IPS DF 4.7 (cell line): ENCODE measurements around the gene UCN2.
"Not testable (repeated sequence)": the region's sequence is repeated elsewhere in the genome, so short reads cannot be mapped to it uniquely, and the experiment has no call there.

Experiments
- DNase-seq: peaks from one replicate; pipeline ENCODE4 v3.0.0-alpha.2; 2013; ENCODE audit warnings: low spot score; ENCODE audit errors: extremely low read depth

UCN2 gene

DNA sequence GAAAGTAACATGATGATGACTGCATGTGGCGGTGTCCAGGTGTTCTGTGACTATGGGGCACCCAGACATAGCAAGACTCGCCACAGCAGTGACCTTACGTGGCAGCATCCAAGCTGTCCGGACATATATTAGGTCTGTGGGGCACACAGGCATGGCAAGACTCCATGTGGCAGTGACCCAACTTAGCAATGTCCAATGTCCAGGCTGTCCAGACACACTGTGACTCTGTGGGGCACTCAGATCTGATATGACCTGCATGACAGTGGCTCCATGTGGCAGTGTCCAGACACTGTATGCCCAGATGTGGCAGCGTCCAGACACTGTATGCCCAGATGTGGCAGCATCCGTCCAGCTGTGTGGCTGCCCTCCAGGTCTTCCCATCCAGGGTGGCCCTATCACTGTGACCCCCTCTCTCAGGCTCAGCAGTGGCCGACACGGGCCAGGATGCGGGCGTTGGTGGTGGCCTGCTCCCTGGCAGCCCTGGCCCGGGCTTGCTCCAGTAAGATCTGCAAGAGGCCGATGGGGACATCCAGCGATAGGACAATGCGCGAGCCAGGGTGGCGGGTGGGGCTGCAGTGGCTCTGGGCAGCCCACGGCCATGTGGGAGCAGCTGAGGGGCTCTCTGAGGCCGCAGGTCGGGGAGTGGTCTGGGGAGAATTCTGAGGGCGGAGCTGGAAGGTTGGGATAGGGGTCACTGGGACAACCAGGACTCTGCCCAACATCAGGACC is 1.1 kb downstream of the UCN2 start:
- no peak for DNase-seq

DNA sequence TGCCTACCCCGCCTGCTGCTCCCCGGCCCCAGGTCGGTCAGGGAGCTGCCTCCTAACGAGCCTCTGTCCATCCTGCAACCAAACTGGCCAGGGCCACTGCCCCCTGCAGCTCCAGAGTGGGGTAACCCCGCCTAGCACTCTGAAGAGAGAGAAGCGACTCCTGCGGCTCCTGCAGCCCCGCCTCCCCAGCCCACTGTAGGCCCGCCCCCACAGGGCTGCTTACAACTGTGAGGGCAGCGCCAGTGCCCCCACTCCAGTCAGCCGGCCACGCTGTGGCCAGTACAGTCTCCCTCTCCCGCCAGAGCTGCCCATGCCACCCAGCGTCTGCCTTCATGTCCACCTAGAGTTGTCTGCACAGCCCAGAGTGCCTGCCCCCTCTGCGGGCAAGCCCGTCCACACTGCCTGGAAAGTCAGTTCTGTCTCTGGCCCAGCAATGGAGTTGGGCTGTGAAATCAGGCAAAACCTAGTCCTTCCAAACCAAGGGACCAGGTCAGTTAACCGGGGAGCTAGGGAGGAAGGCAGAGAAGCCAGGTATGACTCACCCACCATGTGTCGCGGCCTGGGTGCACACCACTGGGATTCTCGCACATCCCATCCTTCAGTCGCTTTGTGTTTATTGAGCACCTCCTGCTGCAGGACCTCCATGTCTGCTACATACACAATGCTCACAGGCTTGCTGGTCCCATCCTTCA is 2.4 kb downstream of the UCN2 start:
- DNase-seq, result no peak

DNA sequence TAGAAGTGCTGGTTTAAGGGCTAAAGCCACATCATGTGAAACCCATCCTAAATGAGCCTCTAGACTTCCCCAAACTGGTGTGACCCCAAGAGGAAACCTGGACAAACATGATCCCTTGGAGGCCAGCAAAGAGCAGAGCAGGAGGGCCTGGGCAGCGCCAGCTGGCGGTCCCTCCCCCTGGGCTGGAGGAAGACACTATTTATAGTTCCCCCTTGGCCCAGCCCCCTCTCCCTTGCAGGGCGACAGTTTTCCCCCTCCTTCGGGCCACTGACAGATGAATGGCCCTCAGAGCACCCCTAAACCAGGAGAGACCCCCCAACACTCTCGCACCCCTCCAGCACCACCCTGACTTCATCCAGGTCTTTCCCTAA is 2.9 kb downstream of the UCN2 start:
- no peak for DNase-seq

DNA sequence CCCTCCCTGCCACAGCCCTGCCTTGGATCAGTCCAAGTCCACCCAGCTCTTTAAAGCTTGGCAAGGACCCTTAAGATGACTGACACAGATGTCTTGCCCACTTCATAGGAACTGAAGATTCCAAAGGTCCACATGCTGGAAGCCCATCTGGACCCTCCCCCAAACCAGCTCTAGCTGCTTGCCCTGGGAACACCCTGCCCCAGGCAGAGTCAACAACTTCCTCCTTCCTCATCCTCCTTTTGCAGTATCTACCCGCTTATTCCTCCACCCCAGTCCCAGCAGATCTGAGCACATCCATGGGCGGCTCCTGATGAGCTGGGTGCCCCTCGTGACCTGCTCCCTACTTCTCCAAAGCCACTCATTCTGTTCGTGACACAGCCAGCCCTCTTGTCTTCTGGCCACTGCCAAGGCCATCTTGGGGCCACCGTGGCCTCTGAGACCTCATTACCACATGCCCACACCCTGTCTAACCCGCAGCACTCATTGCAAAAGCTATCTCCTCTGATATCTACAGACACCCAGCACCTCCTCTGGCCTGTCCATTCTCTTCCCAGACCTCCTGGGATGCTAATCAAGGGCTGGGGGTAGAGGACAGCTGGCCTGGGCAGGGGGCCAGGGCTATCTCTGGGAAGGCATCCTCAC is 5.0 kb downstream of the UCN2 start:
- no peak for DNase-seq

DNA sequence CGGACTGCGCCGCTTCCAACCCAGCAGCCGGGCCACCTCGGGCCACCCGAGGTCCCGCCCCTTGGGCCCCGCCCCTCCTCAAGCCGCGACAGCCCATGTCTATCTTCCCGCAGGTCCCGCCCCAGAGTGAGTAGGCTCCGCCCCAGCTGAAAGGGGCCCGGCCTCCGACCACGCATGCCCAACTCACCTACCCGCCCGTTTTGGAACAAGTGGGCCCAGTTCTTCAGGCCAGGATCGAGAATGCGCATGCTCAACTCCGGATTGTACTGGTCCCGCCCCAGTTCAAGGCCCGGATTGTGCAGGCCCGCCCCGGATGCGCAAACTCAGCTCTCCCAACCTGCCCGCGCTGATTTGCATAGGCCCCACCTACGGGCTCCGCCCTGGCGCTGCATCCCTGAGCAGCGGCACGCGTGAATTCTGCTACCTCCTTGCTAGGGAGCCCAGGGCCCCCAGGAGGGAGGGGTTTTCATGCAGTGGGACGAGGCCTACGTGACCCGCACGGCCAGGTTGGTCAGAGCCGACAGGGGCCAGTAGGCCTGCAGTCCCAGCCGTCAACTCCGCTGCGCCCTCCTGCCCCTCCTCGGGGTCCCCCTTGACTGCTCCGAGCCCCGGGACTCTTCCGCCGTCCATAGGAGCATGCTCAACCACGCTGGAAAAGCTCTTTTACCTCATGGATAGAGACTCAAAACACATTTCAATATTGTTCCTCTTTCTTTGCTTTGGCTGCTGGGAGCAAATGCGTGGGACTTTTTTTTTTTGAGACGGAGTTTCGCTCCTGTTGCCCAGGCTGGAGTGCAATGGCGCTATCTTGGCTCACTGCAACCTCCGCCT is 6.6 kb downstream of the UCN2 start, which contains the start of gene PFKFB4:
Gene PFKFB4, minus strand, starts transcription at position 8 of the 831 bp plus-strand sequence. CDS start 26 bp downstream, outside the sequence.
- peak; percentile 96 for DNase-seq

DNA sequence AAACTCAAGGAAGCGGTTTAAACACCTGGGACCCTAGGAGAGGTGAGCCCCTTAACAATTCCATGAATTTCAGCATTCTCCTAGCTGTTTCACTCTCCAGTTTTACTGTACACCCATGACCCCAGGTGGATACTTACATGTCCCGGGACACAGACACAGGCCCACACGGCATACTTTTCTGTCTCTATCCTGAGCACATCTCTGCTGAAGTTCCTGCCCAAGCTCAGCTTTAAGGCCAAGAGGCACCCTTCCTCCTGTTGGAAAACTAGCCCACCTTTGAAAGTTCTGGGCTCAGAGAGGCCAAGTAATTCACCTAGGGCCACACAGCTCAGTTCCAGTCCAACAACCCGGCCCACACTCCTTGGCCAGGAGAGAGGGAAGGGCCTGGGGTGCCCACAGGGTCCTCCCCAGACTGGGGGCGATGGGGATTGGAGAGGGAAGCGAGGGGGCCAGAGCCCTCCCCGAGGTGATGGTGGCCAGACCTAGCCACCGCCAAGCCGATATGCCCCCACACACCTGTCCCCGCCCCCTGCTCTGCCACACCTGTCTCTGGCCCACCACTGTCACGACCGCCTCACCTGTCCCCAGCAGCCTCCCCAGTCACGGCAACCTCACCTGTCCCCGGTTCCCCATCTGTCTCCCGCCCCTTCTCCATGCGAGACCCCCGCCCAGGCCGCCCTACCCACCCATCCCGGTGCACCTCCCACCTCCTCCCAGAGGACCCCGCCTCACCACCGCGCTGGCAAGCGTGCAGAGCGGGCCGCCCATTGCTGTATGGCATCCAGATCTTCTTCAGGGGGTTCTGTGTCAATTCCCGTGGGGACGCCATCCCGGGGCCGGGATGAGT is 7.4 kb downstream of the UCN2 start:
- DNase-seq, result no peak

DNA sequence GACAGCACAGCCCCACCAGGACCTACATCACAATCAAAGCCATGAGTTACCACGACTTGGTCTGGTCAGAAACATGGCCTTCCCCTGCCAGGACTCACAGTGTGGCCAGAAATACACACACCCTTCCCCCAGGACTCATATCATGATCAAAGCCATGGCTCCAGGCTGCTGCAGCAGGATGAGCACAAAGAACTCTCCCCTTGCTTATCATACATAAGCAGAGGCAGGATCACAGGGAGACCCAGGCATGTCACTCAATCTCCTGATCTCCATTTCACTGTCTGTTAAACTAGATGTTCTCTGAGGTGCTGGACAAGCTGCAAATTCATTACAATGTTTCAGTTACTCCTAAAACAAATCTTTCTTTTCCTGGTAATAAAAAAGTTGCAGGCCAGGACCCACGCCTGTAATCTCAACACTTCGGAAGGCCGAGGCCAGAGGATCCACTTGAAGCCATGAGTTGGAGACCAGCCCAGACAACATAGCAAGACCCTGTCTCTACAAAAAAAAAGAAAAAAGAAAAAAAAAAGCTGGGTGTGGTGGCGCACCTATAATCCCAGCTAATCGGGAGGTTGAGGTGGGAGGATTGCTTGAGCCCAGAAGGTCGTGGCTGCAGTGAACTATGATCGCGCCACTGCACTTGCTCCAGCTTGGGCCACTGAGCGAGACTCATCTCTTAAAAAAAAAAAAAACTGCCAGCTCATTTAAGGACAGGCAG is 8.2 kb downstream of the UCN2 start:
- no peak for DNase-seq

DNA sequence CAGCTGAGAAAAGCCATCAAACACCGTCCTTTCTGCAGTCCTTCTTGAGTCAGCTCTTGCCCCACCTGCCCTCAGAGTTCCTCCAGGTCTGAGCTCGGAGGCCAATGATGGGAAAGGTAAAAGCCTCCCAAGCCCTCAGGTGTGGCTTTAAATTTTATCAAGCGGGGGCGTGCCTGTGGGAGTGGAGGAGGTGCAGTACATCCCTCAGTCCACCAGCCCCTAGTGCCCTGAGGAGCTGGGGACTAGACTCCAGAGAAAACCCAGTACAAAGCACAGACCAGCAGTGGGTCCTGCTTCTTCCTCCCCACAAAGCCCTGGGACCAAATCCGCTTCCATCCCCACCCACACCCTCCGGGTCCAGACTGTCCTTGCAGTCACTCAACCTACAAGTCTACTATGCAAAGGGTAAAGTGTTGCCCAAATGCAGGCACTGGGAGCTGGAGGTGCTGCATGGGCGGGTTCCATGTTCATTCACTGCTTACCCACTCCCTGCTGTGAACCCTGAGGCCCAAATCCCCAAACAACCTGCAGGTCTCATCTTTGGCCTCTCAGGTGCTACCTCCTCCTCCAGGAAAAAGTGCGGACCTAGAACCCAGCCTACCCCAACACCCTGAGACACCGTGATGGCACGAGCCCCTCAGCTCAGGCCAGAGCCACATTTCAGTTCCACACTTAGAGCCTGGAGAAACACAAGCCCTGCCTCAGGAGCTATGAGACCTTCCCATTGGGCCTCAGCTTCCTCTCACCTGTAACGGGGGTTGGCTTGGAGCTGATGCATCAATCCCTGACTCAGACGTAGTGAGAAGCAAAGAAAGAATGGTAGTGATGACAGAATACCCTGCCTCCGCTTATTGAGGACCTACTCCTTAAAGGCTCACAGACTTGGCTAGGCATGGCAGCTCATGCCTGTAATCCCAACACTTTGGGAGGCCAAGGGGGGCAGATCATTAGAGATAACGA is 9.4 kb downstream of the UCN2 start:
- no peak for DNase-seq

DNA sequence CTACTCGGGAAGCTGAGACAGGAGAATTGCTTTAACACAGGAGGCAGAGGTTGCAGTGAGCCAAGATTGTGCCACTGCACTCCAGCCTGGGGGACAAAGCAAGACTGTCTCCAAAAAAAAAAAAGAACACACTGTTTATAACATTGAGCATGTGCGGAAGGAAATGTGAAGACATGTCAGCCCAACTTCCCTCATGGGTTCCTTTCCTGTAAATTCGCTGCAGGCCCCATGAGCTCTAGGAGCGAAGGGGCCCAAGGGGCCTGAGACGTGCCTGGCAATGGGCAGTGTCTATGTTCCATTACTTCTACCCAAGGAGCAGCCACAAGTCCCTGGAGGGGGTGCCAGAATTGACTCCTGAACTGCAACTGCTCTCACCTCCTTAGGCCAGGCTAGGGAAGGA is 10.2 kb downstream of the UCN2 start:
- no peak for DNase-seq

DNA sequence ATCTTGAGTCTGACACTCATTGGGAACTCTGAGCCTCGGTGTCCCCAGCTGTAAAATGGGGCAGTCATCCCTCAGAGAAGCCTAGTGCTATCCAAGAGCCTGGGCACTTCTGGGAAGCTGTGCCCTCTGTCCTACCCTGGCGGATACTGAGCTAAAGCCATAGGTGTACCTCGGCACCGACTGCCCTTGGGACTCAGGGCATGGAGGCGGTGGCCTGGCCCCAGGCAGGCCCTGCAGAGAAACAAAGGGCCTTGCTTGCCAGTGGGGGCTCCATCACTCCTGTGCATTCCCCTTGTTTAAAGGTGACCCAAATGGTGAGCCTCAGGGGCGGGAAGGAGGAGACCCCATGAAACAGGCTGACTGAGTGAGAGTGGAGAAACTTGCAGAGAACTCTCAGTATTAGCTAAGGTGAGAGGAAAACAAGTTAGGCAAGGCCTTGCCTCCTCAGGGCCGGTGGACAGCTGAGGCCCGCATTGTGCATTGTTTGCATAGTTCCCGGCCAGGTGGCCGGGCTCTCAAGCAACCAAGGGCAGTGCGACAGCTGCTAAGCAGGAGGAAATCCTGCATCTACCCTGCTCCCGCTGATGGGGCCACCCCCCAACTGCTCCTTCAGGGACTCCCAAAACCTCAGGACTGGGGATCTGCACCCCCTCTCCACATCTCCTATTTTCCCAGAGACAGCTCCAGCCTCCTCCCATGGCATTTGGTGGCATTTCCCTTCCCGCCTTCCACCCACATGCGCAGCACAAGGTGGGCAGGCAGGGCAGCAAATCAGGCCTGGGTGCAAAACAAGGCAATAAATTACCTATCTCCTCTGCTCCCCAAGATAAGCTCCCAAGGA is 11.2 kb downstream of the UCN2 start:
- no peak for DNase-seq

DNA sequence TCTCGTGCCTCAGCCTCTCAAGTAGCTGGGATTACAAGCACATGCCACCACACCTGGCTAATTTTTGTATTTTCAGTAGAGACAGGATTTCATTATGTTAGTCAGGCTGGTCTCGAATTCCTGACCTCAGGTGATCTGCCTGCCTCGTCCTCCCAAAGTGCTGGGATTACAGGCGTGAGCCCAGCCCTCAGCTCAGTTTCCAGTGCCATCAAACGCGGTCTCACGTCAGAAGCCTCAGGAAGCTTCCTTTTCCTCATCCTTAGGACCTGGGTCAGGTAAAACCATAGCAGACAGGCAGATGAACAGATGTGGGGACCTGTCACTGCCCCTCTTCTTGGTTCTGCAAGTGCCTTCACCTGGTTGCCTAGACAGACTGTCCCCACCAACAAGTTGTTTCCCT is 11.9 kb downstream of the UCN2 start:
- not testable (repeated sequence) for DNase-seq

DNA sequence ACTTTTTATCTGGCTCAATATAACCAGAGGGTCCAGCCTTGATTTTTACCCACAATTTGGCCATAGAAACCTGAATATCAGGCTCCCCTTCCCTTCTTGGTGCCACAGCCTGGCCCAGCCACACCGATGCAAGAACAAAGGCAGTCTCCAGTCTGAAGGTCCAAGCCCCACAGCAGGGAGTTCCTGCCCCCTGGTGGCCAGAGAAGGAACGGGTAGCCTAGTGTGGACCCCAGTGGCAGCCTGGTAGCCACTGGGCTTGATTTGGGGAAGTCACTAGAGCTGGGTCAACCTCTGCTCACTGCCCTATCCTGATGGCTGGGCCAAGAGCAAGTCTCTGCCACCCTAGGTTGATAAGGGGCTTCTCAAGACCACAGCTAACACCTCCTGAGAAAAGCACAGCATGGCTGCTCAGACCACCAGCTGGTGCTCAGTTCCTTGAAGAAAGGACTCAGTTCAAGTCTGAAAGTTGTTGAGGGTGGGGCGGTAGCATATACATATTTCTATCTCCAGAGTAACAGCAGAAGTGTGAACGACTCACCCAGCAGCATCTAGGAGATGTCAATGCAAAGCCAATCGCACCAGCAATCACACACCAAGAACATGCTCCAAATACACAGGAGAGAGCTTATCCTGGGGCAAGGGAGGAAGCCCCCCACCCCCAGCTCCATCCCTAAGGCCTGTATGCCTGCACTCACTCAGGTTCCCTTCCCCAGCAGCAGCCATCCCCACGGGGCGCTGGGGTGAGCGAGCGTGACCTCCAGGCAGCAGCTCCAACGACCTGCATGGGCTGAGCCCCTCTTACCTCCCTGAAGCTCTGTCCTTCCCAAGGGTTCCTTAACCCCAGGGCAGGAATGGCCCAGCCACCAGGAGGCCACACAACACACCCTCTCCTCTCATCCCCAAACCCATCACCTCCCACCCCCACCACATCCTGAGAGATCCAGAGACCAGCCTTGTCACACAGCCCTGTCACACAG is 14.6 kb downstream of the UCN2 start:
- DNase-seq, result peak; percentile 60

DNA sequence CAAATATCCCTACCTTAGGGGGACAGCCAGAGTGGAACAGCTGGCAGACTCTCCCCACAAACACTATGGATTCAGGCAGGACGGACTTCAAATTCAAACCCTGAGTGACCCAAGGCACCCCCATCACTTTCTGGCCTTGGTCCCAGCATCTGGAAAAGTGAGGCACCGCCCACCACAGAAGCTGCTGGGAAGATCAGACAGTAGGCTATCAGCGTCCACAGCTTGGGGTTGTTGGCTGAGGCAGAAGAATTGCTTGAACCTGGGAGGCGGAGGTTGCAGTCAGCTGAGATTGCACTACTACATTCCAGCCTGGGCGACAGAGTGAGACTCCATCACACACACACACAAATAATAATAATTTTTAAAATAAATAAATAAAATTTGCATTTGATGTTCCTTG is 15.5 kb downstream of the UCN2 start:
- DNase-seq, result no peak

DNA sequence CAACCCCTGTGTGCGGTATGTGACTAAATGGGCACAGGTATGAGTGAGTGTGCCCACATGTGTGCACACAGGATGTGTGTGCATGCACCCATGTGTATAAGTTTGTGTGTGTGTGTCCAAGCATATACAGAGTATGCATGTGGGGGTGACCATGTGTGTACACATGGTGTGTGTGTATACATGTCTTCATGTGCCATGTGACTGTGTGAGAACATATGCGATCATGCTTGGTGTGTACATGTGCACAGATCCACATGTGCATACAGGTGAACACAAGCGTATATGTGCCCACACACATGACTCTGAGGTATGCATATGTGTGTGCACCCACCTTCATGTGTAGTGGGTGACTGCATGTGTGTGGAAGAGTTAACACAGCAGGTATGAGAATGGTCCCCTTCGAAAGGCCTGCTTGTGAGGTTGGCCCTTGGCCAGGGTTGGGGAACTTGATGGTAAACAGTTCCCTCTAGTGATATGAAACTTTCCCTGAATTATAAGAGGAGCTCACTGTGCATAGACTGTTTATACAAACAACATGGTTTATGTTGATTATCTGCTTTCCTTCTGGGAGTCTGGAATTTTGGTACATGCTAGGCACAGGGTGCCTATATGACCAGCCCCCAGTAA is 17.3 kb downstream of the UCN2 start:
- no peak for DNase-seq

DNA sequence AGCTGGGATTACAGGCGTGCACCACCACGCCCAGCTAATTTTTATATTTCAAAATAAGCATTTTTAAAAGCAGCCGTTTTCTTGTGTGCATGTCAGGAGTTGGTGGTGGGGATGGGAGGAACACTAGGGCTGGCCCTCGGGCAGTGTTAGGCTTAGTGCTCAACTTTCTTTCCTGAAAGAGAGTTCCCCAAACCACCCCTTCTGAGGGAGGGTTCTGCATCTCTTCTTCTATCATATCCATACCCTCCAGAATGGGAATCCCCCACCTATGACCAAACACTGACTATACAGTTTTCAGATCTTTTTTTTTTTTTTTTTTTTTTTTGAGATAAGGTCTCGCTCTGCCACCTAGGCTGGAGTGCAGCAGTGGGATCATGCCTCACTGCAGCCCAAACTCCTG is 19.4 kb downstream of the UCN2 start:
- DNase-seq, result no peak

DNA sequence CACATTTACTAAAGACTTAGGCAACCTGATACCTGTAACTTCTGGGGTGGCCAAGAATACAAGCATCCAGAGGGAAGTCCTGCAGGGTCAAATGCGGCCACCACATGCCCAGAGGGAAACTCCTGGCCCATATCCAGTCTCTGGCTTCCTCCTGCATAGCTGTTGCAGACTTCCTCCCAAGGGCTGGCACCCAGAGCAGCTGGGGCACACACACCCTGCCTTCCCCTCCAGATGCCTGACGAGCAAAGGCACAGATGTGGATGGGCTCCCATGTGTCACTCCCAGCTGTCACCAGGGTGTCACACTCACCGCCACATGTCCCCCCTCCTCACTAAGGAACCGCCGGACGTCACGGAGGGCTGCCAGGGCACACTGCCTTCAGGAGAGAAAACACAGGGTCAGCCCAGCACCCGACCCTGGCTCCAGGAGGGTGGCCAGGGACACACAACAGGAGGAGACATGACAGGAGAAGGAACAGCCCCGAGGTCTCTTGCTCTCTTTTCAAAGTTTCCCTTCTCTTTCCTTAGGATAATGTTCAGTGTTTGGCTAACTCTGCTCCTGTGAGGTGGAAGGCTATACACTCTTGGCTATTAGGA is 20.2 kb downstream of the UCN2 start:
- DNase-seq, result no peak
